Lung (tissue), 12 donors: ENCODE data around the gene ZNF441. TPM values are rescaled to one million over a fixed set of nuclear protein-coding genes. Genes with fewer than 3 reads are reported as not detected.

ENCODE experiments used
- ATAC-seq: fragments of 200-7000 bp; cut with Tn5 transposase; one replicate; pipeline ENCODE4 v1.9.1; 2020; ENCODE audit warnings: moderate number of reproducible peaks; ENCODE audit not compliant: insufficient read depth, low FRiP score
- DNase-seq, 3 donors: peaks; one replicate each; pipeline ENCODE4 v3.0.0-alpha.2; 2013 to 2017
- H3K27ac ChIP-seq, 2 donors: one replicate each; pipeline ENCODE4 v1.5.1; 2013; ENCODE audit warnings: mild to moderate bottlenecking in 2 of 2, moderate library complexity in 2 of 2, control low read depth in 1 of 2, inconsistent platforms in 1 of 2, low read depth in 1 of 2, low read length in 1 of 2
- H3K27me3 ChIP-seq, 3 donors: one replicate each; pipeline ENCODE4 v1.5.1; 2013; ENCODE audit warnings: low read length in 2 of 3; ENCODE audit not compliant: control insufficient read depth in 3 of 3, insufficient read depth in 3 of 3
- H3K36me3 ChIP-seq, 4 donors: one replicate each; pipeline ENCODE4 v1.5.1; 2013; ENCODE audit warnings: low read length in 4 of 4, mild to moderate bottlenecking in 1 of 4, moderate library complexity in 1 of 4; ENCODE audit not compliant: control insufficient read depth in 4 of 4, insufficient read depth in 4 of 4
- H3K4me1 ChIP-seq, 5 donors: one replicate each; pipeline ENCODE4 v1.5.1; 2013; ENCODE audit warnings: low read length in 5 of 5, mild to moderate bottlenecking in 2 of 5, moderate library complexity in 1 of 5; ENCODE audit not compliant: control insufficient read depth in 5 of 5, insufficient read depth in 5 of 5
- H3K4me3 ChIP-seq: one replicate; pipeline ENCODE4 v1.5.1; 2013; ENCODE audit warnings: mild to moderate bottlenecking, control low read depth, moderate library complexity
- H3K9ac ChIP-seq, 2 donors: one replicate each; pipeline ENCODE4 v1.5.1; 2013; ENCODE audit warnings: low read length in 2 of 2, control low read depth in 1 of 2; ENCODE audit not compliant: insufficient read depth in 1 of 2
- H3K9me3 ChIP-seq, 4 donors: one replicate each; pipeline ENCODE4 v1.5.1; 2013; ENCODE audit warnings: low read length in 3 of 4, mild to moderate bottlenecking in 1 of 4, moderate library complexity in 1 of 4; ENCODE audit not compliant: control insufficient read depth in 4 of 4, insufficient read depth in 3 of 4
- WGBS, 2 donors: extraction: QIAGEN DNeasy Blood & Tissue Kit; methylation state at CpG; one replicate each; pipeline ENCODE4 v1.1.7; 2013; 5-methylcytosine and 5-hydroxymethylcytosine counted together
- polyA plus RNA-seq, 2 donors: library from polyadenylated mRNA; stranded (reverse); fragments of 200-250 nt; gene quantifications; one replicate each; pipeline ENCODE4 v1.2.1, GENCODE V29; 2013
- total RNA-seq, 2 donors: library from RNA; depleted of rRNA in 1 of 2; stranded (reverse); fragments of >200 nt in 1 of 2; gene quantifications; one replicate each; pipeline ENCODE4 v1.2.1, GENCODE V29; 2014 to 2021
- TF ChIP-seq, protein P1 (sequence below): IDR thresholded peaks from 2 replicates; pipeline ENCODE4 v1.5.1; 2012; ENCODE audit warnings: mild to moderate bottlenecking; ENCODE audit errors: control extremely low read depth, extremely low read depth
- donor health status: control.
- donor health status: control.
- donor health status: Bipolar disorder and iron deficiency.
- donor health status: healthy.
- donor health status: DM: yes; HTN: yes; CAD: no.

The ZNF441 gene
- total and polyA plus RNA-seq, 4 donors, result 3.7 to 26.4 (median 6.6) TPM

- DNase-seq (no peak), ATAC-seq (no peak)
- no peaks in the 10 kb centered on the region for H3K4me1 ChIP-seq
- TF ChIP-seq, protein P1, sequence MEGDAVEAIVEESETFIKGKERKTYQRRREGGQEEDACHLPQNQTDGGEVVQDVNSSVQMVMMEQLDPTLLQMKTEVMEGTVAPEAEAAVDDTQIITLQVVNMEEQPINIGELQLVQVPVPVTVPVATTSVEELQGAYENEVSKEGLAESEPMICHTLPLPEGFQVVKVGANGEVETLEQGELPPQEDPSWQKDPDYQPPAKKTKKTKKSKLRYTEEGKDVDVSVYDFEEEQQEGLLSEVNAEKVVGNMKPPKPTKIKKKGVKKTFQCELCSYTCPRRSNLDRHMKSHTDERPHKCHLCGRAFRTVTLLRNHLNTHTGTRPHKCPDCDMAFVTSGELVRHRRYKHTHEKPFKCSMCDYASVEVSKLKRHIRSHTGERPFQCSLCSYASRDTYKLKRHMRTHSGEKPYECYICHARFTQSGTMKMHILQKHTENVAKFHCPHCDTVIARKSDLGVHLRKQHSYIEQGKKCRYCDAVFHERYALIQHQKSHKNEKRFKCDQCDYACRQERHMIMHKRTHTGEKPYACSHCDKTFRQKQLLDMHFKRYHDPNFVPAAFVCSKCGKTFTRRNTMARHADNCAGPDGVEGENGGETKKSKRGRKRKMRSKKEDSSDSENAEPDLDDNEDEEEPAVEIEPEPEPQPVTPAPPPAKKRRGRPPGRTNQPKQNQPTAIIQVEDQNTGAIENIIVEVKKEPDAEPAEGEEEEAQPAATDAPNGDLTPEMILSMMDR, result no peak
- 65 to 75% methylated on average over 1 of the region's 1 CpG for WGBS, 2 donors
- no peak overlapping the region for H3K27ac ChIP-seq
- H3K9ac ChIP-seq, result no peak overlapping the region
- peaks cover 0 to 3% (median 0%) of the 10 kb centered on the region in 3 donors for H3K27me3 ChIP-seq
- H3K4me3 ChIP-seq, result no peak overlapping the region
- H3K36me3 ChIP-seq, result no peaks in the 10 kb centered on the region
- peaks cover 0 to 7% (median 1%) of the 10 kb centered on the region in 4 donors for H3K9me3 ChIP-seq
These were observed 19.5 kb upstream of the ZNF441 start for GRCh38 chr19:11747277-11747676.

- DNase-seq (no peak), ATAC-seq (no peak)
- no peaks in the 10 kb centered on the region for H3K4me1 ChIP-seq
- no peak overlapping the region for H3K27ac ChIP-seq
- peaks cover 0 to 3% (median 0%) of the 10 kb centered on the region in 3 donors for H3K27me3 ChIP-seq
- no peak overlapping the region for H3K9ac ChIP-seq
- no peak overlapping the region for H3K4me3 ChIP-seq
- TF ChIP-seq, protein P1, result no peak
- peaks cover 0 to 7% (median 1%) of the 10 kb centered on the region in 4 donors for H3K9me3 ChIP-seq
- WGBS, 2 donors, result 27 to 68% methylated on average over 2 of the region's 2 CpGs
- H3K36me3 ChIP-seq, result no peaks in the 10 kb centered on the region
These were observed 17.0 kb upstream of the ZNF441 start for GRCh38 chr19:11749751-11750150.

- Histone ChIP-seq H3K27me3 (no peaks in the 10 kb centered on the region), H3K4me1 (no peaks in the 10 kb centered on the region), H3K27ac (no peak overlapping the region), H3K9me3 (peaks cover 0 to 17% (median 1%) of the 10 kb centered on the region in 4 donors), H3K9ac (no peak overlapping the region), H3K4me3 (no peak overlapping the region), H3K36me3 (no peaks in the 10 kb centered on the region)
- ATAC-seq (no peak), DNase-seq (no peak)
- TF ChIP-seq, protein P1, result no peak
- WGBS, 2 donors, result 59 to 77% methylated on average over 2 of the region's 2 CpGs
These were observed 14.5 kb upstream of the ZNF441 start for GRCh38 chr19:11752244-11752736.

DNA sequence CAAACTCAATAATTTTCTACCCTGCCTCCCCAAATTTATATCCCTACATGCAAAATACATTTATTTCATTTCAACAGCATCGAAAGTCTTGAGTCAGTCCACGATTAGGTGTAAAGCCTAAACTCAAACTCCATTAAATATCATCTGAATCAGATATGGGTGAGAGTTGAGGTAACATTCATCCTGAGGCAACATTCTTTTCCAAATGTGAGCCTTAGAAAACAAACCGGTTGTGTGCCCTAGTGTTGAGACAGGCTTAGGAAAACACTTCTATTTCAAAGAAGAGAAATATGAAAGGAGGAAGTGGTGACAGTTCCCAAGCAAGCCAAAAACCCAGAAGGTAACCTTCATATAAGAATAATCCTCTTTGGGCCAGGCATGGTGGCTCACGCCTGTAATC lies 12.1 kb upstream of the ZNF441 start:
- H3K27me3 ChIP-seq, result no peaks in the 10 kb centered on the region
- no peaks in the 10 kb centered on the region for H3K36me3 ChIP-seq
- H3K27ac ChIP-seq, result no peak overlapping the region
- TF ChIP-seq, protein P1, result no peak
- H3K4me3 ChIP-seq, result no peak overlapping the region
- DNase-seq, result no peak
- no peaks in the 10 kb centered on the region for H3K4me1 ChIP-seq
- 87 to 95% methylated on average over 4 of the region's 4 CpGs for WGBS, 2 donors
- no peak for ATAC-seq
- H3K9ac ChIP-seq, result no peak overlapping the region
- peaks cover 0 to 12% (median under 1%) of the 10 kb centered on the region in 4 donors for H3K9me3 ChIP-seq
